ENCODE results near the gene SNAP29.
"Not testable (repeated sequence)": the region's sequence is repeated elsewhere in the genome, so short reads cannot be mapped to it uniquely, and the experiment has no call there.

- not testable (repeated sequence) for TF ChIP-seq CTCF, POLR2A, EP300, POLR2AphosphoS5 (IDR thresholded peaks at IDR 0.05)
These were observed 37.0 kb upstream of the SNAP29 start for GRCh38 chr22:20821717-20822239.

Measured in stomach (tissue), 4 donors.